ENCODE data around the gene NGLY1.

Gene NGLY1

DNA sequence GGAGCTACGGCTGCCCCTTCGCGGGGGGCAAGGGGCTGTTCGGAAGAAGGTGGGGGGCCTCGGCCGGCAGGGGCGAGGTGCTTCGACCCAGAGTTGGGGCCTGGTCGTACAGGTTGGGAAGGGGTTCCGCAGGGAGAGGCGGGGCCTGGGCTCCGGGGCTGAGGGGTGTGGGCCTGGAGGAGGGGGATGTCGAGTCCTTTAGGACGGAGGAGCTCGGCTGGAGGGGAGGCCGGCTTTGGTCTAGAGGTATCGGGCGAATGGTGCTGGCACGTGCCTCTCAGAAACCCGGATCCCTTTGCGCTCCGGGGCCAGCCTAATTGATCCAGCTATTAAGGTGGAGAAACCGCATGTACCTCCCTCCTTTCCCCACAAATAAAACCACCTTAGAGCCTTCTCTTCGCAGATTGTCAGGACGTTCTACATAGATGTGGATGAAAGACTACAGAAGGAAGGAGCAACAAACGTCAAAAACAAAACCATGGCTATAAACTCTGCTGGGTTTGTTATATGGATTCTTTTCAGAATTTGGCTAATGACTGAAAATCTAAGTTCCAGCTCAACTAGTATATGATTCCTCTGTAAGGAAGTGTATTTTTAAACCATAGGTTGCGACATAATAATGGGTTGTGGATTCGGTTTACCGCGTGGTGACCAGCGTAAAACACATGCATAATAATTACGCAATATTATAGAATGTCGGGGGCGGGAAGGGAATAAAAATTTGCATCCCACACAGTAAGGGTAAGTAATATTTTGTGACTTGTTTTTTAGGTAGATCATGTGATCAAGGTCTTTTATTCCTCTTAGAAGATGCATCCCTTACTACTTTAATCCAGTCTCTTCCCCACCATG is 644 bp upstream of the NGLY1 start:
- no peak for DNase-seq

DNA sequence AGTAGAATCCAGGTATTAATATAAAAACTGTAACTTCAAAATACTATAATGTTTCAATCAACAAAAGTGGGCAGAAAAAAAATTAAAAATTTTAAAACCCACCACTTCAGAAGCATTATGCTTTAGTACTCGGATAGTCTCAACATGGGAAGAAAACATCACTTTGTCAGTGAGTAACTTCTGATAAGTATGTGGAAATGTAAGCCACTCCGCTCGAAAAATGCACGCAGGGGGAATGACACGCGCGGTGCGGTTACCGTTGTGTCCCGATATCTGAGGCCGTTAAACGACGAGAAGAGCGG is 656 bp downstream of the NGLY1 start:
- DNase-seq, result no peak

GRCh38 chr3:25781758-25782594 is 1.3 kb downstream of the NGLY1 start:
- no peak for DNase-seq

GRCh38 chr3:25781145-25781757 is 2.0 kb downstream of the NGLY1 start:
- no peak for DNase-seq

DNA sequence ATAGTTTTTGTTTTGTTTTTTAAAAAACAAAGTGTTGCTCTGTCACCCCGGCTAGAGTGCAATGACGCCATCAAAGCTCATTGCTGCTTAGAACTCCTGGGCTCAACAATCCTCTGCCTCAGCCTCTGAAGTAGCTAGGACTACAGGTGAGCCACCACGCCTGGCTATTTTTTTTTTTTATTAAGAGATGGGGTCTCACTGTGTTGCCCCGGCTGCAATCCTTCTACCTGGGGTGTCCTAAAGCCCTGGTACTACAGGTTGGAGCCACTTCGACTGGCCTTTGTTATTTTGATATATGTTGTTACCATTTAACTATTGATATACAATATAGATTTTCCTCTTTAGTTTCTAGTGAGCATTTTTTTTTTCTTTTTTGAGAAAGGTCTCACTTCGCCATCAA is 2.6 kb downstream of the NGLY1 start:
- no peak for DNase-seq

GRCh38 chr3:25775936-25776335 is 7.3 kb downstream of the NGLY1 start:
- no peak for DNase-seq

DNA sequence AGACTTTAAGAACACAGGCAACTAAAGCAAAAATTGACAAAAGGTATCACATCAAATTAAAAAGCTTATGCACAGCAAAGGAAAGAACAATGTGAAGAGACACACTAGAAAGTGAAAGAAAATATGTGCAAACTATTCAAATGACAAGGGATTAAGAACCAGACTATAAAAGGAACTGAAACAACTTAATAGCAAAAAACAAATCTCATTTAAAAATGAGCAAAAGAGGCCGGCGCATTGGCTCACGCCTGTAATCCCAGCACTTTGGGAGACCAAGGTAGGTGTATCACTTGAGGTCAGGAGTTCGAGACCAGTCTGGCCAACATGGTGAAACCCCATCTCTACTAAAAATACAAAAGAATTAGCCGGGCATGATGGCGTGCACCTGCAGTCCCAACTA is 14.4 kb downstream of the NGLY1 start:
- no peak for DNase-seq

- no peak for DNase-seq
Measured at GRCh38 chr3:25751725-25752124, 31.5 kb downstream of the NGLY1 start.

GRCh38 chr3:25751048-25751447 is 32.2 kb downstream of the NGLY1 start:
- no peak for DNase-seq

GRCh38 chr3:25749031-25749581 is 34.1 kb downstream of the NGLY1 start:
- DNase-seq, result no peak

DNA sequence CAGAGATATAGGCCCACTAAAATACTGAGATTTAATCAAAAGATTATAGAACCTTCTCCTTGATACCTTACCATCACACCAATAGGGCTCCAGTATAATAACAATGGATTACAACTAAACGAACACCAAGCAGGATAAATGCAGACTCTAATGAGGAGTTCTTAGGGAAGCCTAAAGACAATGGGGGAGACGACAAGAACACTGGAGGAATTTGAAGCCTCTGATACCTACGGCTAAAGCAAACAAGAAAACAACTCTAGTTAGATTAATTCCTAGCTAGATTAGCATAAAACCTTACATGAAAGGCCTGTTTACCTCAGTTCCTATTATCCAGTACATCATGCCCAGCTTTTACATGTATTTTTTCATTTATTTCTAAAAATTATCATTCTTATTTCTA is 35.1 kb downstream of the NGLY1 start:
- no peak for DNase-seq

- DNase-seq, result no peak
Measured at GRCh38 chr3:25747033-25747432, 36.2 kb downstream of the NGLY1 start.

DNA sequence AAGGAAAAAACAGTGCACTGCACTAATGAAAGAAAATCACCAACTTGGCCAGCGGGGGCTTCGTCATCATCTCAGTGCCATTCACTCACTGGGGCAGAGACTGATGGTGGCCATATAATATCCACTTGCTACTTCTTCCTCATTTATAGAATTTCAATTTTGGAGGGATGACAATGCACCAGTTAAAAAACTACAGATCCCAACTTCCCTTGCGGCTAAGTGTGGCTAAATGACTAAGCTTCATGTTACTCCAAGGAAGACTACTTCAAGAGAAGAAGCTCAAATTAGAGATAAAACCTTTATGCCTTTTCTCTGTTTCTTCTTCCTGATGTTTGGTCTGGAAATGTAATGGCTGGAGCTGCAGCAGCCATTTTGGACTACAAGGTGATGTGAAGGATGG is 38.8 kb downstream of the NGLY1 start:
- DNase-seq, result no peak

DNA sequence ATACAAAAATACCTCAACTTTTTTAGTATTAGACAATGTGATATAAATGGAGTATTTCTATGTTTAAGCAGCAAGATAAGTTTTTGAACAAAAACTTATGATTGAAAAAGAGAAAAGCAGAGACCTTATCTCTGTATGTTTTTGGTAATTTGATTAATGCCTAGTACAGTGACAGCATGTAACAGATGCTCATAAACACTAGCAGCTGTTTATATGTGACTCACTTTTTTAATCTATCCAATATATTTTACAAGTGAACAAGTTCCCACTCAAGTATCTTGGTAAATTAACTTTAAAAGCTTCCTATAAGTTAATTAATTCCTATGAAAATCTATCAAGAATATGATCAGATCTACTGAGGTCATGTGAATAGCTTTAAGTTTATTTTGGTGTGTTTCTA is 55.1 kb downstream of the NGLY1 start:
- no peak for DNase-seq

DNA sequence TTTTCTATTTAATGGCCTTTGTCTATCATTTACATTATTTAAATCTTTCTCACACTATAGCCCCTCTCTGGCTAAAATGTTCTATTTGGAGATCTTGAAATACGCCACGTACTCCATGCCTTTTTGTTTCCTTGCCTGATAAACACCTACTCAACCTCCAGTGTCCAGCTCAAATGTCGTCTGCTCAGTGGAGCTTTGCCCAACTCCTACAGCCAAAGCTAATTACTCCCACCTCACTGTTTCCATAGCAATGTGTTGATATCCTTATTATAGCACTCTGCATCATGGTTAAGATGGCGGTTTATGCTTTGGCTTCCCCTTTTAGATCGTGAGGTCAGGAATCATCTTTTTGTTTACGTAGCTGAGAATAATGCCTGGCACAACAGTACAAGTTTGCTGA is 55.9 kb downstream of the NGLY1 start:
- DNase-seq, result no peak

DNA sequence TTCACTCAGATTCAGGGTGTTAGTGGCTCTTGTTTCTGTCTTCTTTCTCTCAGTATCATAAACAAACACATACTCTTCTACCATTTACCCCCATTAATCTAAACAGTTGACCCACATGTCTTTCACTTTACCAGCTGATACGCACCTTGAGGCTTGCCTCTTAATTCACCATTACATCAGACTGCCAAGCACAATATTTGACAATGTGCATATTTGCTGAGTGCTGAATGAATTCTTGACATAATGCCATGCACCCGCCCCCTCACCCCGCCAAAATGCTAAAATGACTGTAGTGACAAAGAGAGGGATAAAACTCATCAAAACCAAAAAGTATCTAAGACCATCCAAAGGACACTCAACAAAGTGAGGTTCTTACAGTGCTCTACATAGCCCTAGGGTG is 57.4 kb downstream of the NGLY1 start:
- DNase-seq, result no peak

DNA sequence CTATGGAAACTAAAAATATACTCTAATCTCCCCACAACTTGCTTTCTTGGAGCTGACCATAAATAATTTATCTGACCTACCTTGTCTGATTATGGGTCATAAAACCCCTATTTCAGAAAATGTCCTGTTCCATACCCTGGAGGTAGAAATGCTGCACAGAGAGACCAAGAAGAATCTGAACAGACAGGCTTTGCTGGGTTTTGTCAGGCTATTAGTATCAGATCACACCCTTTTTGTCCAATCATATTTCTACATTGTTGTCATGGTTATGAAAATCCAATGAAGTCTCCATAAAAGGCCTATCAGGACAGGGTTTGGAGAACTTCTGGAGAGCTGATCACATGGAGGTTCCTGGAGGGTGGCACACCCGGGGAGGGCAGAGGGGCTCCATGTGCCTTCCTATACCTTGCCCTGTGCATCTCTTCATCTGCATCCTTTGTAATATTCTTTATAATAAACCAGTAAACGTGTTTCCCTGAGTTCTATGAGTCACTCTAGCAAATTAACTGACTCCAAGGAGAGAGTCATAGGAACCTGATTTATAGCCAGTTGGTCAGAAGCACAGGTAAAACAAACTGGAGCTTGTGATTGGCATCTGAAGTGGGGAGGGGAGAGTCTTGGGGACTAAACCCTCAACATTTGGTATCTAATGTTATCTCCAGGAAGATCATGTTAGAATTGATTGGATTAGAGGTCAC is 58.1 kb downstream of the NGLY1 start:
- DNase-seq, result no peak

DNA sequence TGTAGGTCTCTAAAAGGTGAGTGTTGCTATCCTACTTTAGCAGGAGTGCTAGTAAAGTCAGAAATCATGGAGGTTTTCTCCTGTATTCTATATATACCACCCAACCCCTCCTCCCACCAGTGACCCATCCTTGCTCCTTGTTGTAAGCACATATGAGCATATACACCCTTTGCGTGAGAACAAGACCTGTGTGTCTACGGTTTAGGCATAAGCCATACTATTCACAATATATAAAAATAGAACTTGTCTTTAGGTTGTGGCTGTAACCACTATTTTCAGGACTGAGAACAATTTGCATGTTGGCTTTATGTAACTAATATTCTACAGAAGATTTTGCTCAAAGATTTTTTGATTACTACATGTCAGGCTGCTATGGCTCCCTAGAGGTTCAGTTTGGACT is 59.4 kb downstream of the NGLY1 start:
- DNase-seq, result no peak

GRCh38 chr3:25719321-25719720 is 63.9 kb downstream of the NGLY1 start:
- no peak for DNase-seq

GRCh38 chr3:25713341-25713985 is 69.8 kb downstream of the NGLY1 start:
- DNase-seq, result no peak

DNA sequence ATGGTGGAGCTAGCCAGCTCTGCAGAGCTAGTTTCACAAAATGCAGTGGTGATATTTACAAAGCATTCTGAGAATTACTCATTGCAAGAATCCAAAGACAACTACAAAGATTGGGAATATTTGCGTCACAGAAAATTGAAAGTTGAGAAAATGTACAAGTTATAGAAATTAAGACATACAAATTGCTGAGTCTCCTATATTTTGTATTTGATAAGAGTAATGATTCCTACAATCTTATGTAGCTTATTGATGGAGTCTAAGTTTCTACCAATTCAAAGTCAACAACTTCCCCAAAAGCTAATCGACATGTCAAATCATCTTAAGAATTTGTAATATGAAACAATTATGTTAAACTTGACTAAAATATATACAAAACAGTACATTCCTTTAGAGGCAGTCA is 72.2 kb downstream of the NGLY1 start:
- no peak for DNase-seq

GRCh38 chr3:25708036-25708435 is 75.2 kb downstream of the NGLY1 start:
- no peak for DNase-seq
